CD4-positive, alpha-beta T cell (primary cell): ENCODE measurements around the gene UROS. TPM values are rescaled to one million over a fixed set of nuclear protein-coding genes. Genes with fewer than 3 reads are reported as not detected.

Experiments
- ATAC-seq: fragments of 200-7000 bp; cut with Tn5 transposase; one replicate; pipeline ENCODE4 v1.10.0; 2022; ENCODE audit warnings: mild to moderate bottlenecking; ENCODE audit not compliant: poor library complexity
- CTCF ChIA-PET: fragments of 350-600 bp; sonication (Branson Sonifier 250); formaldehyde crosslinking; loops from one replicate; lab custom pipeline; 2021; ENCODE audit warnings: antibody characterized with exemption, inconsistent platforms; lab: Charles Lee
- POLR2A ChIA-PET: fragments of 350-600 bp; sonication (Branson Sonifier 250); formaldehyde crosslinking; loops from one replicate; lab custom pipeline; 2021; ENCODE audit warnings: antibody characterized with exemption, inconsistent platforms; lab: Charles Lee
- DNase-seq, 14 experiments: peaks; one replicate each; pipeline ENCODE4 v3.0.0-alpha.2; 2013 to 2020; ENCODE audit warnings: mixed read lengths in 2 of 14
- H3K27ac ChIP-seq, 2 donors: one replicate each; pipeline versions ENCODE4 v1.5.1 to v1.7.0; 2013; ENCODE audit warnings: low read length in 2 of 2, low read depth in 1 of 2, mild to moderate bottlenecking in 1 of 2
- H3K27me3 ChIP-seq, 2 experiments: 1 replicate in 1 of 2; 2 replicates in 1 of 2; pipeline versions ENCODE4 v1.6.1 to v1.7.0; 2013; ENCODE audit warnings: low read length in 2 of 2, control low read depth in 1 of 2, mild to moderate bottlenecking in 1 of 2, moderate library complexity in 1 of 2; ENCODE audit not compliant: insufficient read depth in 2 of 2, control insufficient read depth in 1 of 2
- H3K36me3 ChIP-seq: one replicate; pipeline ENCODE4 v1.6.1; 2013; ENCODE audit warnings: low read length, control low read depth; ENCODE audit not compliant: insufficient read depth
- H3K4me1 ChIP-seq: one replicate; pipeline ENCODE4 v1.6.1; 2013; ENCODE audit warnings: low read length, control low read depth; ENCODE audit not compliant: insufficient read depth
- H3K4me3 ChIP-seq: one replicate; pipeline ENCODE4 v1.5.1; 2013; ENCODE audit warnings: mild to moderate bottlenecking, low read length, moderate library complexity
- H3K9me3 ChIP-seq, 2 experiments: 1 replicate in 1 of 2; 2 replicates in 1 of 2; pipeline versions ENCODE4 v1.6.1 to v1.7.0; 2013; ENCODE audit warnings: low read length in 2 of 2, mild to moderate bottlenecking in 2 of 2, control low read depth in 1 of 2, moderate library complexity in 1 of 2; ENCODE audit not compliant: control insufficient read depth in 1 of 2, insufficient read depth in 1 of 2
- H3K27ac Mint-ChIP-seq: one replicate; pipeline ENCODE4 v1.8.0; 2020; ENCODE audit warnings: mixed read lengths
- H3K27me3 Mint-ChIP-seq: one replicate; pipeline ENCODE4 v1.8.0; 2021; ENCODE audit warnings: mixed read lengths
- H3K36me3 Mint-ChIP-seq: one replicate; pipeline ENCODE4 v1.8.0; 2021; ENCODE audit warnings: low read depth, mixed read lengths
- H3K4me1 Mint-ChIP-seq: one replicate; pipeline ENCODE4 v1.8.0; 2021; ENCODE audit warnings: low read depth, mixed read lengths
- H3K4me3 Mint-ChIP-seq: one replicate; pipeline ENCODE4 v1.8.0; 2020; ENCODE audit warnings: mild to moderate bottlenecking, mixed read lengths
- H3K9me3 Mint-ChIP-seq: one replicate; pipeline ENCODE4 v1.8.0; 2020; ENCODE audit warnings: mixed read lengths
- intact Hi-C, 2 experiments: fragments of 100-400 bp; cut with DNase I in 1 of 2; cut with micrococcal nuclease in 1 of 2; formaldehyde crosslinking; loops; one replicate each; pipeline versions ENCODE4 v1.15.1 to v1.9.0; 2023 to 2025; cut with DNase I, micrococcal nuclease
- total RNA-seq, 174 experiments: library from RNA in 2 of 174; stranded (reverse) in 2 of 174; gene quantifications; one replicate each; pipeline ENCODE4 v1.2.3 and lab custom pipeline; 2021 to 2026
- TF ChIP-seq, protein P1 (sequence below): fragments of 200-600 bp; IDR thresholded peaks from one replicate; pipeline ENCODE4 v1.8.0; 2022; ENCODE audit warnings: antibody characterized with exemption, mild to moderate bottlenecking

Gene UROS
- total RNA-seq, 2 experiments from 2014 or later, result 18.2 to 18.6 TPM

DNA sequence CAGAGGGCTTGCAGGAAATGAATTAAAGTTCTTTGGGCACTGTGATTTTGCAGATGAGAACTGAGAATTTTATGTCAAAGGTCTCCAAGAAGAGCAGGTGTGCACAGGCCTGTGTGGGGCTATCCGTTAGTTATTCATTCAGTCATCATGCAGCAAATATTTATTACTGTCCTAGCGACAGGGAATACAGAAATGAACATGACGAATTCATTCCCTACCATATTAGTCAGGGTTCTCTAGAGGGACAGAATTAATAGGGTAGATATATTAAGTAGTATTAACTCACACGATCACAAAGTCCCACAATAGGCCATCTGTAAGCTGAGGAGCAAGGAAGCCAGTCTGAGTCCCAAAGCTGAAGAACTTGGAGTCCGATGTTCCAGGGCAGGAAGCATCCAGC lies 44.5 kb downstream of the UROS start:
- no peak for ATAC-seq
- CTCF ChIA-PET, result no interaction called here
- H3K27me3 ChIP-seq, result no peaks in the 10 kb centered on the region
- H3K27ac ChIP-seq, result no peak overlapping the region
- H3K4me1 Mint-ChIP-seq, result no peaks in the 10 kb centered on the region
- intact Hi-C loops, result no loop called here
- no peaks in the 10 kb centered on the region for H3K36me3 Mint-ChIP-seq
- POLR2A ChIA-PET, result no interaction called here
- DNase-seq, result no peak
- H3K9me3 ChIP-seq, result peaks cover 0 to 9% of the 10 kb centered on the region in 2 experiments
- H3K4me3 Mint-ChIP-seq, result no peak overlapping the region
- H3K4me1 ChIP-seq, result no peaks in the 10 kb centered on the region
- H3K4me3 ChIP-seq, result no peak overlapping the region
- H3K36me3 ChIP-seq, result no peaks in the 10 kb centered on the region
- TF ChIP-seq, protein P1, sequence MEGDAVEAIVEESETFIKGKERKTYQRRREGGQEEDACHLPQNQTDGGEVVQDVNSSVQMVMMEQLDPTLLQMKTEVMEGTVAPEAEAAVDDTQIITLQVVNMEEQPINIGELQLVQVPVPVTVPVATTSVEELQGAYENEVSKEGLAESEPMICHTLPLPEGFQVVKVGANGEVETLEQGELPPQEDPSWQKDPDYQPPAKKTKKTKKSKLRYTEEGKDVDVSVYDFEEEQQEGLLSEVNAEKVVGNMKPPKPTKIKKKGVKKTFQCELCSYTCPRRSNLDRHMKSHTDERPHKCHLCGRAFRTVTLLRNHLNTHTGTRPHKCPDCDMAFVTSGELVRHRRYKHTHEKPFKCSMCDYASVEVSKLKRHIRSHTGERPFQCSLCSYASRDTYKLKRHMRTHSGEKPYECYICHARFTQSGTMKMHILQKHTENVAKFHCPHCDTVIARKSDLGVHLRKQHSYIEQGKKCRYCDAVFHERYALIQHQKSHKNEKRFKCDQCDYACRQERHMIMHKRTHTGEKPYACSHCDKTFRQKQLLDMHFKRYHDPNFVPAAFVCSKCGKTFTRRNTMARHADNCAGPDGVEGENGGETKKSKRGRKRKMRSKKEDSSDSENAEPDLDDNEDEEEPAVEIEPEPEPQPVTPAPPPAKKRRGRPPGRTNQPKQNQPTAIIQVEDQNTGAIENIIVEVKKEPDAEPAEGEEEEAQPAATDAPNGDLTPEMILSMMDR, result no peak
- peaks cover 5% of the 10 kb centered on the region for H3K27me3 Mint-ChIP-seq
- H3K27ac Mint-ChIP-seq, result no peak overlapping the region
- H3K9me3 Mint-ChIP-seq, result no peaks in the 10 kb centered on the region

- Mint-ChIP-seq H3K27ac (no peak overlapping the region), H3K4me3 (no peak overlapping the region), H3K36me3 (no peaks in the 10 kb centered on the region), H3K27me3 (peaks cover 5% of the 10 kb centered on the region), H3K9me3 (no peaks in the 10 kb centered on the region), H3K4me1 (no peaks in the 10 kb centered on the region)
- intact Hi-C loops, result no loop called here
- Histone ChIP-seq H3K4me1 (no peaks in the 10 kb centered on the region), H3K9me3 (peaks cover 0 to 9% of the 10 kb centered on the region in 2 experiments), H3K27ac (no peak overlapping the region), H3K27me3 (no peaks in the 10 kb centered on the region), H3K4me3 (no peak overlapping the region), H3K36me3 (no peaks in the 10 kb centered on the region)
- ChIA-PET CTCF (no interaction called here), POLR2A (no interaction called here)
- TF ChIP-seq, protein P1, result no peak
- no peak for ATAC-seq
- DNase-seq, result no peak
These were observed 45.3 kb downstream of the UROS start for GRCh38 chr10:125777806-125778205.

- ATAC-seq, result no peak
- no peak within 1 kb of the TSS for H3K4me3 Mint-ChIP-seq
- CTCF ChIA-PET, result no interaction called here
- H3K9me3 ChIP-seq, result peaks cover 0 to 9% of the 10 kb centered on the region in 2 experiments
- H3K4me1 Mint-ChIP-seq, result no peaks in the 10 kb centered on the region
- TF ChIP-seq, protein P1, result no peak
- intact Hi-C loops, result no loop called here
- no peak for DNase-seq
- H3K27me3 ChIP-seq, result no peaks in the 10 kb centered on the region
- no peak within 1 kb of the TSS for H3K27ac Mint-ChIP-seq
- no peaks in the 10 kb centered on the region for H3K36me3 ChIP-seq
- POLR2A ChIA-PET, result no interaction called here
- no peaks in the 10 kb centered on the region for H3K36me3 Mint-ChIP-seq
- H3K27me3 Mint-ChIP-seq, result peaks cover 5% of the 10 kb centered on the region
- H3K27ac ChIP-seq, result no peak within 1 kb of the TSS
- no peaks in the 10 kb centered on the region for H3K9me3 Mint-ChIP-seq
- no peaks in the 10 kb centered on the region for H3K4me1 ChIP-seq
- no peak within 1 kb of the TSS for H3K4me3 ChIP-seq
These were observed 47.5 kb downstream of the UROS start, which contains the start of gene MMP21 for GRCh38 chr10:125775491-125776106. Gene MMP21 (minus strand): TSS chr10:125775821. CDS start chr10:125775821, 0 bp downstream.
